AG04449 (cell line): Measurements from ENCODE around the gene ARID3C.

Source experiments
- CTCF ChIA-PET: fragments of 350-600 bp; formaldehyde crosslinking; extraction: SDS; loops from one replicate; lab custom pipeline; 2021; ENCODE audit warnings: antibody characterized with exemption; lab: Yijun Ruan, JAX
- POLR2A ChIA-PET: fragments of 400-600, 350-600 bp; formaldehyde crosslinking; extraction: SDS; loops from one replicate; lab custom pipeline; 2020; ENCODE audit warnings: antibody characterized with exemption, inconsistent platforms; lab: Yijun Ruan, JAX
- DNase-seq: peaks from one replicate; pipeline ENCODE4 v3.0.0-alpha.2; 2010; ENCODE audit warnings: low read depth, low spot score
- H3K4me3 ChIP-seq: 2 replicates; pipeline ENCODE4 v1.5.1; 2011; ENCODE audit warnings: low read depth, mild to moderate bottlenecking, control low read depth, low read length
- TF ChIP-seq, protein P1 (sequence below): IDR thresholded peaks from one replicate; pipeline ENCODE4 v1.5.1; 2011; ENCODE audit warnings: mild to moderate bottlenecking, moderate library complexity, low read length, control low read depth, inconsistent platforms; ENCODE audit not compliant: insufficient read depth; ENCODE audit errors: missing control alignments

The ARID3C gene

GRCh38 chr9:34588671-34589635, 39.9 kb downstream of the ARID3C start:
- no peak for DNase-seq
- H3K4me3 ChIP-seq, result no peak overlapping the region; the same call in 1 of the 2 replicates
- ChIA-PET CTCF (interaction anchor here (0.5 to 3.2 kb wide), 8 partner anchors 9 to 185 kb away, joined by 3 to 15 read pairs (median 4); no protein-coding TSS in a partner anchor), POLR2A (no interaction called here)
- TF ChIP-seq, protein P1, sequence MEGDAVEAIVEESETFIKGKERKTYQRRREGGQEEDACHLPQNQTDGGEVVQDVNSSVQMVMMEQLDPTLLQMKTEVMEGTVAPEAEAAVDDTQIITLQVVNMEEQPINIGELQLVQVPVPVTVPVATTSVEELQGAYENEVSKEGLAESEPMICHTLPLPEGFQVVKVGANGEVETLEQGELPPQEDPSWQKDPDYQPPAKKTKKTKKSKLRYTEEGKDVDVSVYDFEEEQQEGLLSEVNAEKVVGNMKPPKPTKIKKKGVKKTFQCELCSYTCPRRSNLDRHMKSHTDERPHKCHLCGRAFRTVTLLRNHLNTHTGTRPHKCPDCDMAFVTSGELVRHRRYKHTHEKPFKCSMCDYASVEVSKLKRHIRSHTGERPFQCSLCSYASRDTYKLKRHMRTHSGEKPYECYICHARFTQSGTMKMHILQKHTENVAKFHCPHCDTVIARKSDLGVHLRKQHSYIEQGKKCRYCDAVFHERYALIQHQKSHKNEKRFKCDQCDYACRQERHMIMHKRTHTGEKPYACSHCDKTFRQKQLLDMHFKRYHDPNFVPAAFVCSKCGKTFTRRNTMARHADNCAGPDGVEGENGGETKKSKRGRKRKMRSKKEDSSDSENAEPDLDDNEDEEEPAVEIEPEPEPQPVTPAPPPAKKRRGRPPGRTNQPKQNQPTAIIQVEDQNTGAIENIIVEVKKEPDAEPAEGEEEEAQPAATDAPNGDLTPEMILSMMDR, result no peak

- ChIA-PET POLR2A (no interaction called here), CTCF (interaction anchor here (0.7 to 3.2 kb wide), 9 partner anchors 11 to 85 kb away, joined by 3 to 15 read pairs (median 4); no protein-coding TSS in a partner anchor)
- no peak for DNase-seq
- TF ChIP-seq, protein P1, result no peak
- no peak overlapping the region for H3K4me3 ChIP-seq
These were observed 41.6 kb downstream of the ARID3C start for GRCh38 chr9:34587271-34587670.

- no peak overlapping the region for H3K4me3 ChIP-seq
- no peak for DNase-seq
- TF ChIP-seq, protein P1, result no peak
- CTCF ChIA-PET, result interaction anchor here (1.3 to 1.6 kb wide), 2 partner anchors 16 to 38 kb away, joined by 3 to 6 read pairs; no protein-coding TSS in a partner anchor
- POLR2A ChIA-PET, result interaction anchor here (0.6 kb wide), 1 partner anchor 45 kb away, joined by 3 read pairs; no protein-coding TSS in a partner anchor
These were observed 42.8 kb downstream of the ARID3C start for GRCh38 chr9:34585946-34586669.

GRCh38 chr9:34584970-34585369, 43.9 kb downstream of the ARID3C start:
- H3K4me3 ChIP-seq, result no peak overlapping the region

DNA sequence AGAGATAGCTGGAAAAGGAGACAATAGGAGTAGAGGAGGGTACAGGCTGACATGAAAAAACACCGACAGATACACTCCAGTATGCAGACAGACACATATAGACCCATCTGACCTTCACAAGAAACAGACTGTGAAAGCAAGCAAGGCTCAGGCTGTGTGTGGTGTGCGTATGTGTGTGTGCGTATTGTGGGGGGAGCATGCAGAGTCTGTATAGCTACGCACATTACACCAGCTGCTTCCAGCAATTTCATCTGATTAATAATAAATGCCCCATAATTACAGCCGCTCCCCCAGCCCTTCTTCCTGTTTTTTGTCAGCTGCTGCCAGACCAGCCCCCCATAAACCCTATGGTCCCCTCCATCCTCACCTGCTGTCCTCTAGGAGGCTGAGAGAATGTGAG, 46.1 kb downstream of the ARID3C start:
- no peak for DNase-seq
- ChIA-PET POLR2A (no interaction called here), CTCF (interaction anchor here (2.2 to 11.5 kb wide), 4 partner anchors 11 to 179 kb away, joined by 8 to 119 read pairs (median 12); no protein-coding TSS in a partner anchor)
- H3K4me3 ChIP-seq, result no peak overlapping the region
- TF ChIP-seq, protein P1, result no peak

More at GRCh38 chr9:34584970-34585369, 43.9 kb downstream of the ARID3C start:
- CTCF ChIA-PET, result interaction anchor here (1.2 to 2.5 kb wide), 4 partner anchors 19 to 253 kb away, joined by 3 to 15 read pairs (median 6); no protein-coding TSS in a partner anchor
- POLR2A ChIA-PET, result interaction anchor here (0.6 kb wide), 1 partner anchor 496 kb away, joined by 4 read pairs; no protein-coding TSS in a partner anchor
- DNase-seq, result no peak
- TF ChIP-seq, protein P1, result no peak
